ENCODE results near the gene GMDS. TPM values are rescaled to one million over a fixed set of nuclear protein-coding genes. Genes with fewer than 3 reads are reported as not detected.
"Not testable (repeated sequence)": the region's sequence is repeated elsewhere in the genome, so short reads cannot be mapped to it uniquely, and the experiment has no call there.

The GMDS gene
- total and polyA plus RNA-seq, 5 donors, result 8.1 to 13.5 (median 12.6) TPM

GRCh38 chr6:1668456-1668855 lies 576.9 kb downstream of the GMDS start:
- not testable (repeated sequence) for ATAC-seq

GRCh38 chr6:1667805-1668175 lies 577.6 kb downstream of the GMDS start:
- intact Hi-C loops (cut with DNase I), result no loop called here
- Histone ChIP-seq H3K4me1 (ENCODE audit: control insufficient read depth, insufficient read depth, low read length) (no peaks in the 10 kb centered on the region), H3K27ac (ENCODE audit: low read length) (no peak overlapping the region), H3K4me3 (ENCODE audit: low read length) (no peak overlapping the region), H3K9me3 (ENCODE audit: control insufficient read depth, low read length) (no peaks in the 10 kb centered on the region), H3K27me3 (ENCODE audit: control insufficient read depth, insufficient read depth) (no peaks in the 10 kb centered on the region)
- DNase-seq (no peak), ATAC-seq (no peak)
- 95% methylated on average over 4 of the region's 4 CpGs for WGBS

More at GRCh38 chr6:1668456-1668855, 576.9 kb downstream of the GMDS start:
- H3K27ac ChIP-seq (ENCODE audit: low read length); H3K9me3 ChIP-seq (ENCODE audit: control insufficient read depth, low read length); intact Hi-C loops (cut with DNase I); DNase-seq; H3K27me3 ChIP-seq (ENCODE audit: control insufficient read depth, insufficient read depth); H3K4me1 ChIP-seq (ENCODE audit: control insufficient read depth, insufficient read depth, low read length); H3K4me3 ChIP-seq (ENCODE audit: low read length): not testable (repeated sequence)
- 97% methylated on average over 5 of the region's 5 CpGs for WGBS

- H3K9me3 ChIP-seq (ENCODE audit: control insufficient read depth, low read length), result no peaks in the 10 kb centered on the region
- intact Hi-C loops (cut with DNase I), result no loop called here
- H3K27ac ChIP-seq (ENCODE audit: low read length), result no peak overlapping the region
- DNase-seq, result no peak
- H3K4me1 ChIP-seq (ENCODE audit: control insufficient read depth, insufficient read depth, low read length), result no peaks in the 10 kb centered on the region
- no peak for ATAC-seq
- no peaks in the 10 kb centered on the region for H3K27me3 ChIP-seq (ENCODE audit: control insufficient read depth, insufficient read depth)
- WGBS, result 96% methylated on average over 6 of the region's 6 CpGs
- no peak overlapping the region for H3K4me3 ChIP-seq (ENCODE audit: low read length)
Measured at GRCh38 chr6:1667012-1667804, 578.2 kb downstream of the GMDS start.

- intact Hi-C loops (cut with DNase I), result no loop called here
- no peak overlapping the region for H3K27ac ChIP-seq (ENCODE audit: low read length)
- H3K4me3 ChIP-seq (ENCODE audit: low read length), result no peak overlapping the region
- WGBS, result 82% methylated on average over 2 of the region's 2 CpGs
- no peak for DNase-seq
- no peak for ATAC-seq
- H3K4me1 ChIP-seq (ENCODE audit: control insufficient read depth, insufficient read depth, low read length), result no peaks in the 10 kb centered on the region
- no peaks in the 10 kb centered on the region for H3K27me3 ChIP-seq (ENCODE audit: control insufficient read depth, insufficient read depth)
- no peaks in the 10 kb centered on the region for H3K9me3 ChIP-seq (ENCODE audit: control insufficient read depth, low read length)
Measured at GRCh38 chr6:1665214-1665613, 580.2 kb downstream of the GMDS start.

- ATAC-seq, result no peak
- H3K4me3 ChIP-seq (ENCODE audit: low read length), result no peak overlapping the region
- no peak overlapping the region for H3K27ac ChIP-seq (ENCODE audit: low read length)
- H3K4me1 ChIP-seq (ENCODE audit: control insufficient read depth, insufficient read depth, low read length), result no peaks in the 10 kb centered on the region
- H3K27me3 ChIP-seq (ENCODE audit: control insufficient read depth, insufficient read depth), result no peaks in the 10 kb centered on the region
- DNase-seq, result no peak
- intact Hi-C loops (cut with DNase I), result no loop called here
- no peaks in the 10 kb centered on the region for H3K9me3 ChIP-seq (ENCODE audit: control insufficient read depth, low read length)
- 72% methylated on average over 6 of the region's 6 CpGs for WGBS
Measured at GRCh38 chr6:1664329-1664728, 581.1 kb downstream of the GMDS start.

- no peak overlapping the region for H3K4me3 ChIP-seq (ENCODE audit: low read length)
- intact Hi-C loops (cut with DNase I), result no loop called here
- DNase-seq (no peak), ATAC-seq (no peak)
- no peaks in the 10 kb centered on the region for H3K4me1 ChIP-seq (ENCODE audit: control insufficient read depth, insufficient read depth, low read length)
- H3K9me3 ChIP-seq (ENCODE audit: control insufficient read depth, low read length), result no peaks in the 10 kb centered on the region
- WGBS, result 97% methylated on average over 5 of the region's 5 CpGs
- no peak overlapping the region for H3K27ac ChIP-seq (ENCODE audit: low read length)
- no peaks in the 10 kb centered on the region for H3K27me3 ChIP-seq (ENCODE audit: control insufficient read depth, insufficient read depth)
Measured at GRCh38 chr6:1663511-1663910, 581.9 kb downstream of the GMDS start.

GRCh38 chr6:1662534-1662933 lies 582.9 kb downstream of the GMDS start:
- Histone ChIP-seq H3K9me3 (ENCODE audit: control insufficient read depth, low read length) (no peaks in the 10 kb centered on the region), H3K4me3 (ENCODE audit: low read length) (no peak overlapping the region), H3K27ac (ENCODE audit: low read length) (no peak overlapping the region), H3K27me3 (ENCODE audit: control insufficient read depth, insufficient read depth) (no peaks in the 10 kb centered on the region), H3K4me1 (ENCODE audit: control insufficient read depth, insufficient read depth, low read length) (no peaks in the 10 kb centered on the region)
- ATAC-seq (no peak), DNase-seq (no peak)
- intact Hi-C loops (cut with DNase I), result no loop called here

- intact Hi-C loops (cut with DNase I), result no loop called here
- 86% methylated on average over 7 of the region's 7 CpGs for WGBS
- no peak for ATAC-seq
Measured at GRCh38 chr6:1659816-1660215, 585.6 kb downstream of the GMDS start.

GRCh38 chr6:1658212-1659005 lies 587.0 kb downstream of the GMDS start:
- no peak overlapping the region for H3K27ac ChIP-seq (ENCODE audit: low read length)
- H3K9me3 ChIP-seq (ENCODE audit: control insufficient read depth, low read length), result no peaks in the 10 kb centered on the region
- no peaks in the 10 kb centered on the region for H3K4me1 ChIP-seq (ENCODE audit: control insufficient read depth, insufficient read depth, low read length)
- DNase-seq (no peak), ATAC-seq (no peak)
- no peak overlapping the region for H3K4me3 ChIP-seq (ENCODE audit: low read length)
- 93% methylated on average over 15 of the region's 15 CpGs for WGBS
- intact Hi-C loops (cut with DNase I), result no loop called here
- H3K27me3 ChIP-seq (ENCODE audit: control insufficient read depth, insufficient read depth), result no peaks in the 10 kb centered on the region

More at GRCh38 chr6:1659816-1660215, 585.6 kb downstream of the GMDS start:
- H3K4me1 ChIP-seq (ENCODE audit: control insufficient read depth, insufficient read depth, low read length), result no peaks in the 10 kb centered on the region
- H3K27me3 ChIP-seq (ENCODE audit: control insufficient read depth, insufficient read depth), result no peaks in the 10 kb centered on the region
- no peak overlapping the region for H3K27ac ChIP-seq (ENCODE audit: low read length)
- no peak overlapping the region for H3K4me3 ChIP-seq (ENCODE audit: low read length)
- H3K9me3 ChIP-seq (ENCODE audit: control insufficient read depth, low read length), result no peaks in the 10 kb centered on the region
- DNase-seq, result no peak

GRCh38 chr6:1657771-1658165 lies 587.6 kb downstream of the GMDS start:
- H3K4me3 ChIP-seq (ENCODE audit: low read length), result no peak overlapping the region
- DNase-seq (no peak), ATAC-seq (no peak)
- H3K9me3 ChIP-seq (ENCODE audit: control insufficient read depth, low read length), result no peaks in the 10 kb centered on the region
- no peaks in the 10 kb centered on the region for H3K27me3 ChIP-seq (ENCODE audit: control insufficient read depth, insufficient read depth)
- intact Hi-C loops (cut with DNase I), result no loop called here
- H3K4me1 ChIP-seq (ENCODE audit: control insufficient read depth, insufficient read depth, low read length), result no peaks in the 10 kb centered on the region
- WGBS, result 90% methylated on average over 7 of the region's 7 CpGs
- no peak overlapping the region for H3K27ac ChIP-seq (ENCODE audit: low read length)

- intact Hi-C loops (cut with DNase I), result no loop called here
Measured at GRCh38 chr6:1657116-1657770, 588.2 kb downstream of the GMDS start.

More at GRCh38 chr6:1657116-1657770, 588.2 kb downstream of the GMDS start:
- no peak overlapping the region for H3K27ac ChIP-seq (ENCODE audit: low read length)
- H3K4me1 ChIP-seq (ENCODE audit: control insufficient read depth, insufficient read depth, low read length), result no peaks in the 10 kb centered on the region
- H3K4me3 ChIP-seq (ENCODE audit: low read length), result no peak overlapping the region
- WGBS, result 71% methylated on average over 13 of the region's 13 CpGs
- no peaks in the 10 kb centered on the region for H3K27me3 ChIP-seq (ENCODE audit: control insufficient read depth, insufficient read depth)
- no peak for ATAC-seq
- no peaks in the 10 kb centered on the region for H3K9me3 ChIP-seq (ENCODE audit: control insufficient read depth, low read length)
- DNase-seq, result no peak
